Parathyroid adenoma (tissue), 2 donors: Measurements from ENCODE around the gene MRPL4.
"Not testable (repeated sequence)": the region's sequence is repeated elsewhere in the genome, so short reads cannot be mapped to it uniquely, and the experiment has no call there.

Source experiments
- H2AFZ ChIP-seq: fragments of 300-600 bp; sonication (generic); one replicate; pipeline ENCODE4 v1.7.0; 2017; ENCODE audit warnings: antibody characterized with exemption, mild to moderate bottlenecking
- H3K27ac ChIP-seq: fragments of 300-600 bp; sonication (generic); one replicate; pipeline ENCODE4 v1.7.0; 2017
- H3K27me3 ChIP-seq: fragments of 300-600 bp; sonication (generic); one replicate; pipeline ENCODE4 v1.7.0; 2017; ENCODE audit warnings: low read length; ENCODE audit not compliant: control insufficient read depth, insufficient read depth
- H3K36me3 ChIP-seq: fragments of 300-600 bp; sonication (generic); one replicate; pipeline ENCODE4 v1.7.0; 2017; ENCODE audit warnings: low read length; ENCODE audit not compliant: control insufficient read depth, insufficient read depth
- H3K4me1 ChIP-seq: fragments of 300-600 bp; sonication (generic); one replicate; pipeline ENCODE4 v1.7.0; 2017; ENCODE audit warnings: control low read depth
- H3K4me2 ChIP-seq: fragments of 300-600 bp; sonication (generic); one replicate; pipeline ENCODE4 v1.7.0; 2017; ENCODE audit warnings: low read length
- H3K4me3 ChIP-seq: fragments of 300-600 bp; sonication (generic); one replicate; pipeline ENCODE4 v1.7.0; 2017; ENCODE audit warnings: low read depth, low read length
- H3K79me2 ChIP-seq: fragments of 300-600 bp; sonication (generic); one replicate; pipeline ENCODE4 v1.7.0; 2017; ENCODE audit warnings: control low read depth
- H3K9ac ChIP-seq: fragments of 300-600 bp; sonication (generic); one replicate; pipeline ENCODE4 v1.7.0; 2017; ENCODE audit warnings: mild to moderate bottlenecking
- H3K9me3 ChIP-seq: fragments of 300-600 bp; sonication (generic); one replicate; pipeline ENCODE4 v1.7.0; 2017; ENCODE audit warnings: low read length; ENCODE audit not compliant: control insufficient read depth
- CTCF ChIP-seq: fragments of 300-600 bp; sonication (generic); IDR thresholded peaks from one replicate; pipeline ENCODE4 v1.7.0; 2017; ENCODE audit warnings: antibody characterized with exemption, mild to moderate bottlenecking
- donor health status: primary hyperparathyroidism.

Gene MRPL4

GRCh38 chr19:10237702-10238101 is 14.3 kb upstream of the MRPL4 start:
- H3K36me3 ChIP-seq: no peaks in the 10 kb centered on the region
- H3K9me3 ChIP-seq: no peaks in the 10 kb centered on the region
- H2AFZ ChIP-seq: no peak overlapping the region
- no peak overlapping the region for H3K27ac ChIP-seq
- peaks cover 3% of the 10 kb centered on the region for H3K4me1 ChIP-seq
- H3K27me3 ChIP-seq: no peaks in the 10 kb centered on the region
- no peak overlapping the region for H3K4me2 ChIP-seq
- H3K79me2 ChIP-seq: no peaks in the 10 kb centered on the region
- H3K9ac ChIP-seq: no peak overlapping the region
- no peak overlapping the region for H3K4me3 ChIP-seq
- TF ChIP-seq CTCF: no peak

- Histone ChIP-seq H3K4me3 (no peak overlapping the region), H3K4me2 (no peak overlapping the region), H3K4me1 (peaks cover 3% of the 10 kb centered on the region), H3K36me3 (no peaks in the 10 kb centered on the region), H3K79me2 (no peaks in the 10 kb centered on the region), H3K27me3 (no peaks in the 10 kb centered on the region), H2AFZ (no peak overlapping the region), H3K27ac (no peak overlapping the region), H3K9ac (no peak overlapping the region), H3K9me3 (no peaks in the 10 kb centered on the region)
- TF ChIP-seq CTCF: no peak
Measured at GRCh38 chr19:10238172-10238783, 13.7 kb upstream of the MRPL4 start.

- H3K36me3 ChIP-seq, H3K79me2 ChIP-seq, H2AFZ ChIP-seq, H3K9me3 ChIP-seq, H3K4me1 ChIP-seq, H3K27ac ChIP-seq, H3K4me2 ChIP-seq, H3K27me3 ChIP-seq, H3K4me3 ChIP-seq, H3K9ac ChIP-seq: not testable (repeated sequence)
Measured at GRCh38 chr19:10241826-10242449, 10.1 kb upstream of the MRPL4 start.

GRCh38 chr19:10243606-10244005 is 8.4 kb upstream of the MRPL4 start:
- Histone ChIP-seq H3K4me2 (no peak overlapping the region), H3K4me1 (no peaks in the 10 kb centered on the region), H3K79me2 (no peaks in the 10 kb centered on the region), H2AFZ (no peak overlapping the region), H3K27ac (no peak overlapping the region), H3K9me3 (no peaks in the 10 kb centered on the region), H3K36me3 (no peaks in the 10 kb centered on the region), H3K27me3 (no peaks in the 10 kb centered on the region), H3K9ac (no peak overlapping the region), H3K4me3 (no peak overlapping the region)
- TF ChIP-seq CTCF: no peak

- no peak overlapping the region for H3K4me3 ChIP-seq
- H3K9ac ChIP-seq: no peak overlapping the region
- H2AFZ ChIP-seq: no peak overlapping the region
- H3K4me2 ChIP-seq: no peak overlapping the region
- no peaks in the 10 kb centered on the region for H3K9me3 ChIP-seq
- TF ChIP-seq CTCF: no peak
- no peak overlapping the region for H3K27ac ChIP-seq
- H3K36me3 ChIP-seq: no peaks in the 10 kb centered on the region
- H3K4me1 ChIP-seq: no peaks in the 10 kb centered on the region
- no peaks in the 10 kb centered on the region for H3K79me2 ChIP-seq
- H3K27me3 ChIP-seq: no peaks in the 10 kb centered on the region
Measured at GRCh38 chr19:10245189-10245939, 6.7 kb upstream of the MRPL4 start.
